SU-DHL-6 (cell line): ENCODE results near the gene ZMYND15.

Experiments
- H2AFZ ChIP-seq: fragments of 200-600 bp; sonication (generic); 2 replicates; pipeline ENCODE4 v1.6.1; 2014; ENCODE audit warnings: low read depth, mild to moderate bottlenecking, moderate library complexity, mixed read lengths, antibody characterized with exemption, low read length; ENCODE audit not compliant: severe bottlenecking
- H3F3A ChIP-seq: fragments of 200-600 bp; shearing (Covaris generic); 2 replicates; pipeline ENCODE4 v1.6.0; 2016; ENCODE audit warnings: antibody characterized with exemption, mild to moderate bottlenecking; ENCODE audit not compliant: insufficient read depth
- H3K27ac ChIP-seq: fragments of 200-600 bp; sonication (generic); 2 replicates; pipeline ENCODE4 v1.5.1; 2016; ENCODE audit warnings: low read depth, mild to moderate bottlenecking, low read length, moderate library complexity, mixed read lengths
- H3K27me3 ChIP-seq: fragments of 200-600 bp; sonication (generic), shearing (Covaris generic); 2 replicates; pipeline ENCODE4 v1.6.0; 2014; ENCODE audit warnings: mild to moderate bottlenecking, low read length
- H3K36me3 ChIP-seq: fragments of 200-600 bp; sonication (generic); 2 replicates; pipeline ENCODE4 v1.6.1; 2014; ENCODE audit warnings: mild to moderate bottlenecking, low read length, mixed read lengths
- H3K4me2 ChIP-seq: fragments of 300-600, 200-600 bp; shearing (Covaris generic), sonication (generic); 2 replicates; pipeline ENCODE4 v1.6.0; 2014; ENCODE audit warnings: low read length, low read depth, mild to moderate bottlenecking; ENCODE audit not compliant: poor library complexity, severe bottlenecking
- H3K4me3 ChIP-seq: fragments of 200-600 bp; sonication (generic); 2 replicates; pipeline ENCODE4 v1.5.1; 2014; ENCODE audit warnings: antibody characterized with exemption, low read length, mild to moderate bottlenecking, mixed read lengths; ENCODE audit not compliant: insufficient read depth, poor library complexity, severe bottlenecking
- H3K79me2 ChIP-seq: fragments of 200-600 bp; sonication (generic); 2 replicates; pipeline ENCODE4 v1.6.1; 2014; ENCODE audit warnings: mild to moderate bottlenecking, low read length, moderate library complexity; ENCODE audit not compliant: insufficient read depth
- H3K9ac ChIP-seq: fragments of 200-600 bp; sonication (generic); 2 replicates; pipeline ENCODE4 v1.7.0; 2014; ENCODE audit warnings: mild to moderate bottlenecking, low read length
- H3K9me2 ChIP-seq: fragments of 200-600 bp; sonication (generic); replicated peaks from 2 replicates; pipeline ENCODE4 v1.6.1; 2014; ENCODE audit warnings: low read length; ENCODE audit not compliant: insufficient read depth
- H3K9me3 ChIP-seq: fragments of 200-600 bp; sonication (generic); 2 replicates; pipeline ENCODE4 v1.6.1; 2014; ENCODE audit warnings: low read length, mixed read lengths; ENCODE audit not compliant: insufficient read depth
- H4K20me1 ChIP-seq: fragments of 200-600 bp; sonication (generic); 2 replicates; pipeline ENCODE4 v1.6.1; 2014; ENCODE audit warnings: low read depth, mild to moderate bottlenecking, antibody characterized with exemption, low read length, moderate library complexity, mixed read lengths
- EZH2phosphoT487 ChIP-seq: fragments of 200-600 bp; sonication (generic), shearing (Covaris generic); conservative IDR thresholded peaks from 2 replicates; pipeline ENCODE4 v1.6.1; 2018; ENCODE audit warnings: mild to moderate bottlenecking, antibody characterized with exemption, low read length, moderate library complexity, mixed read lengths
- TF ChIP-seq, protein P1 (sequence below): fragments of 200-600 bp; sonication (generic); IDR thresholded peaks from one replicate; pipeline ENCODE4 v1.5.1; 2017; ENCODE audit warnings: antibody characterized with exemption, mild to moderate bottlenecking, low read length, moderate library complexity; ENCODE audit not compliant: insufficient read depth, poor library complexity, severe bottlenecking

Gene ZMYND15

GRCh38 chr17:4759776-4760236 lies 20.2 kb downstream of the ZMYND15 start:
- Histone ChIP-seq H3K27ac (no peak overlapping the region), H3K4me2 (no peak overlapping the region), H3F3A (no peaks in the 10 kb centered on the region), H3K4me3 (no peak overlapping the region), H3K36me3 (no peaks in the 10 kb centered on the region), H2AFZ (no peak overlapping the region), H3K9me2 (no peaks in the 10 kb centered on the region), H3K9ac (no peak overlapping the region), H3K9me3 (no peaks in the 10 kb centered on the region), H4K20me1 (no peaks in the 10 kb centered on the region), H3K27me3 (no peaks in the 10 kb centered on the region), H3K79me2 (no peaks in the 10 kb centered on the region)
- TF ChIP-seq EZH2phosphoT487, result no peak
- TF ChIP-seq, protein P1, sequence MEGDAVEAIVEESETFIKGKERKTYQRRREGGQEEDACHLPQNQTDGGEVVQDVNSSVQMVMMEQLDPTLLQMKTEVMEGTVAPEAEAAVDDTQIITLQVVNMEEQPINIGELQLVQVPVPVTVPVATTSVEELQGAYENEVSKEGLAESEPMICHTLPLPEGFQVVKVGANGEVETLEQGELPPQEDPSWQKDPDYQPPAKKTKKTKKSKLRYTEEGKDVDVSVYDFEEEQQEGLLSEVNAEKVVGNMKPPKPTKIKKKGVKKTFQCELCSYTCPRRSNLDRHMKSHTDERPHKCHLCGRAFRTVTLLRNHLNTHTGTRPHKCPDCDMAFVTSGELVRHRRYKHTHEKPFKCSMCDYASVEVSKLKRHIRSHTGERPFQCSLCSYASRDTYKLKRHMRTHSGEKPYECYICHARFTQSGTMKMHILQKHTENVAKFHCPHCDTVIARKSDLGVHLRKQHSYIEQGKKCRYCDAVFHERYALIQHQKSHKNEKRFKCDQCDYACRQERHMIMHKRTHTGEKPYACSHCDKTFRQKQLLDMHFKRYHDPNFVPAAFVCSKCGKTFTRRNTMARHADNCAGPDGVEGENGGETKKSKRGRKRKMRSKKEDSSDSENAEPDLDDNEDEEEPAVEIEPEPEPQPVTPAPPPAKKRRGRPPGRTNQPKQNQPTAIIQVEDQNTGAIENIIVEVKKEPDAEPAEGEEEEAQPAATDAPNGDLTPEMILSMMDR, result no peak

DNA sequence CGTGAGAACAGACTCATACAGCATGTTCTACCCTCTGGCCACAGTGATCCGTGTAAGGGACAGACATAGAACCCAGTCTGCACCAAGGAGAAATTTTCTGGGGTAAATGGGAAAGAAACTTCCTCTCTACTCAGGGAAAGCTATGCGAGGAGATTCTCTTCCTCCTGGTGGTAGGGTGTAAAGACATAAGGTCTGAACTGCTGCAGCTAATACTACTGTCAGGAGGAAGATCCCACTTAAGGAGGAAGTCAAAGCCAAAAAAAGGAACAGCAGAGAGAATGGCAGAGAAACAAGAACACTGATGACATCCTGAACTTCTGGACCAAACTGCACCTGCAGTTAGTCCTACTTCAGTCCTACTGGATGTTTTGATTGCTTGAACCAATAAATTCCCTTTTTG lies 25.0 kb downstream of the ZMYND15 start:
- no peak for TF ChIP-seq EZH2phosphoT487
- TF ChIP-seq, protein P1, result no peak
- no peaks in the 10 kb centered on the region for H4K20me1 ChIP-seq
- H3K4me2 ChIP-seq, result no peak overlapping the region
- no peak overlapping the region for H3K27ac ChIP-seq
- no peaks in the 10 kb centered on the region for H3K9me2 ChIP-seq
- H3K27me3 ChIP-seq, result no peaks in the 10 kb centered on the region
- H3K4me3 ChIP-seq, result no peak overlapping the region
- H3K9ac ChIP-seq, result no peak overlapping the region
- H2AFZ ChIP-seq, result no peak overlapping the region
- H3F3A ChIP-seq, result no peaks in the 10 kb centered on the region
- H3K79me2 ChIP-seq, result no peaks in the 10 kb centered on the region
- H3K36me3 ChIP-seq, result no peaks in the 10 kb centered on the region
- no peaks in the 10 kb centered on the region for H3K9me3 ChIP-seq

GRCh38 chr17:4766201-4766600 lies 26.6 kb downstream of the ZMYND15 start:
- Histone ChIP-seq H3K36me3 (no peaks in the 10 kb centered on the region), H3K27ac (no peak overlapping the region), H2AFZ (no peak overlapping the region), H3K9ac (no peak overlapping the region), H3K4me2 (no peak overlapping the region), H3K79me2 (no peaks in the 10 kb centered on the region), H3F3A (no peaks in the 10 kb centered on the region), H3K9me2 (no peaks in the 10 kb centered on the region), H4K20me1 (no peaks in the 10 kb centered on the region), H3K27me3 (no peaks in the 10 kb centered on the region), H3K4me3 (no peak overlapping the region), H3K9me3 (no peaks in the 10 kb centered on the region)
- TF ChIP-seq, protein P1, result no peak
- TF ChIP-seq EZH2phosphoT487, result no peak
